Measurements from ENCODE around the gene PPARG. TPM values are rescaled to one million over a fixed set of nuclear protein-coding genes. Genes with fewer than 3 reads are reported as not detected.

Gene PPARG
- total RNA-seq, 1 experiment from 2014 or later: 0.79 TPM

- Mint-ChIP-seq H3K4me1 (peaks cover 49% of the 10 kb centered on the region), H3K4me3 (no peak overlapping the region), H3K9me3 (no peaks in the 10 kb centered on the region), H3K27me3 (ENCODE audit: low read depth) (no peaks in the 10 kb centered on the region; the same call in 1 of the 2 replicates), H3K27ac (no peak overlapping the region), H3K36me3 (no peaks in the 10 kb centered on the region)
- DNase-seq (ENCODE audit: low spot score) (no peak), ATAC-seq (0 out of 2 replicates have a peak, but pooled peaks have one; percentile 38)
- CTCF ChIA-PET: interaction anchor here (1.9 kb wide), 1 partner anchor 57 kb away, joined by 5 read pairs; no protein-coding TSS in a partner anchor
- TF ChIP-seq AFF4 (CRISPR knock-in tag; IDR thresholded peaks at IDR 0.05; ENCODE audit: borderline replicate concordance) (no peak), ZNF121 (CRISPR knock-in tag; IDR thresholded peaks at IDR 0.05) (no peak), ZNF263 (CRISPR knock-in tag; IDR thresholded peaks at IDR 0.05; ENCODE audit: low read depth) (no peak), NFATC4 (CRISPR knock-in tag; IDR thresholded peaks at IDR 0.05) (no peak), RORB (CRISPR knock-in tag; IDR thresholded peaks at IDR 0.05) (no peak), AR (CRISPR knock-in tag; IDR thresholded peaks at IDR 0.05) (no peak), OVOL2 (CRISPR knock-in tag; IDR thresholded peaks at IDR 0.05; ENCODE audit: borderline replicate concordance) (no peak), GRHL2 (CRISPR knock-in tag; IDR thresholded peaks at IDR 0.05; ENCODE audit: insufficient replicate concordance, severe bottlenecking) (no peak), ERG (CRISPR knock-in tag; IDR thresholded peaks at IDR 0.05) (no peak), CREM (CRISPR knock-in tag; IDR thresholded peaks at IDR 0.05) (no peak), TP53 (CRISPR knock-in tag; IDR thresholded peaks at IDR 0.05) (no peak), FOXK1 (CRISPR knock-in tag; IDR thresholded peaks at IDR 0.05) (no peak), GABPB1 (CRISPR knock-in tag; IDR thresholded peaks at IDR 0.05) (no peak)
- POLR2A ChIA-PET: no interaction called here
Measured at GRCh38 chr3:12423131-12423530, 134.3 kb downstream of the PPARG start.

GRCh38 chr3:12423918-12424630, 135.2 kb downstream of the PPARG start:
- no peak overlapping the region for H3K4me3 Mint-ChIP-seq
- no peaks in the 10 kb centered on the region for H3K9me3 Mint-ChIP-seq
- ChIA-PET CTCF (interaction anchor here (1.9 kb wide), 1 partner anchor 56 kb away, joined by 5 read pairs; no protein-coding TSS in a partner anchor), POLR2A (no interaction called here)
- TF ChIP-seq ZSCAN18 (CRISPR knock-in tag; IDR thresholded peaks at IDR 0.05) (no peak), NFE2L1 (CRISPR knock-in tag; IDR thresholded peaks at IDR 0.05) (0 out of 2 replicates have a peak, but pooled peaks have one; percentile 25), ATF6 (CRISPR knock-in tag; IDR thresholded peaks at IDR 0.05) (no peak), SMAD4 (CRISPR knock-in tag; IDR thresholded peaks at IDR 0.05) (no peak), AR (CRISPR knock-in tag; IDR thresholded peaks at IDR 0.05) (no peak), MLX (CRISPR knock-in tag; IDR thresholded peaks at IDR 0.05) (no peak)
- no peak for ATAC-seq
- H3K4me1 Mint-ChIP-seq: peaks cover 49% of the 10 kb centered on the region
- H3K27ac Mint-ChIP-seq: no peak overlapping the region
- no peaks in the 10 kb centered on the region; the same call in 1 of the 2 replicates for H3K27me3 Mint-ChIP-seq (ENCODE audit: low read depth)
- H3K36me3 Mint-ChIP-seq: no peaks in the 10 kb centered on the region
- DNase-seq (ENCODE audit: low spot score): no peak
